DND-41 (cell line): Measurements from ENCODE around the gene CASP6.

Source experiments
- CTCF ChIP-seq: IDR thresholded peaks from 2 replicates; pipeline ENCODE4 v1.5.1; 2012; ENCODE audit warnings: borderline replicate concordance, low read length, moderate library complexity, mild to moderate bottlenecking; ENCODE audit not compliant: poor library complexity, severe bottlenecking; ENCODE audit errors: extremely low read depth
- EZH2 ChIP-seq: IDR thresholded peaks from 3 replicates; pipeline ENCODE4 v1.6.1; 2012; ENCODE audit warnings: borderline replicate concordance, low read depth, mild to moderate bottlenecking, moderate library complexity, low read length, inconsistent platforms; ENCODE audit not compliant: severe bottlenecking

- TF ChIP-seq CTCF (no peak), EZH2 (no peak)
These were observed 5.2 kb upstream of the CASP6 start for GRCh38 chr4:109708435-109708834.
